IPS-18c (cell line): ENCODE data around the gene RAPSN.
"Not testable (repeated sequence)": the region's sequence is repeated elsewhere in the genome, so short reads cannot be mapped to it uniquely, and the experiment has no call there.

Source experiments
- H3K4me3 ChIP-seq: 2 replicates; pipeline ENCODE4 v1.7.0; 2013; ENCODE audit warnings: low read depth, mild to moderate bottlenecking, low read length, moderate library complexity; ENCODE audit not compliant: insufficient read depth
- H3K9me3 ChIP-seq: one replicate; pipeline ENCODE4 v1.6.1; 2013; ENCODE audit warnings: mild to moderate bottlenecking, low read length, moderate library complexity; ENCODE audit not compliant: control insufficient read depth, insufficient read depth

RAPSN gene

GRCh38 chr11:47469361-47470179, 20.6 kb upstream of the RAPSN start:
- Histone ChIP-seq H3K9me3 (no peaks in the 10 kb centered on the region), H3K4me3 (no peak overlapping the region)

- H3K4me3 ChIP-seq: no peak overlapping the region
- H3K9me3 ChIP-seq: no peaks in the 10 kb centered on the region
Measured at GRCh38 chr11:47468598-47469214, 19.8 kb upstream of the RAPSN start.

GRCh38 chr11:47467357-47467756, 18.4 kb upstream of the RAPSN start:
- Histone ChIP-seq H3K9me3 (no peaks in the 10 kb centered on the region), H3K4me3 (no peak overlapping the region)

GRCh38 chr11:47466701-47467250, 17.8 kb upstream of the RAPSN start:
- Histone ChIP-seq H3K9me3 (no peaks in the 10 kb centered on the region), H3K4me3 (no peak overlapping the region)

- Histone ChIP-seq H3K9me3 (no peaks in the 10 kb centered on the region), H3K4me3 (no peak overlapping the region)
Measured at GRCh38 chr11:47466201-47466600, 17.3 kb upstream of the RAPSN start.

GRCh38 chr11:47464483-47464882, 15.5 kb upstream of the RAPSN start:
- Histone ChIP-seq H3K9me3 (no peaks in the 10 kb centered on the region), H3K4me3 (no peak overlapping the region)

GRCh38 chr11:47461876-47462275, 12.9 kb upstream of the RAPSN start:
- Histone ChIP-seq H3K9me3 (no peaks in the 10 kb centered on the region), H3K4me3 (no peak overlapping the region)

- Histone ChIP-seq H3K9me3 (no peaks in the 10 kb centered on the region), H3K4me3 (no peak overlapping the region)
Measured at GRCh38 chr11:47460571-47461235, 11.8 kb upstream of the RAPSN start.

GRCh38 chr11:47454258-47454671, 5.3 kb upstream of the RAPSN start:
- not testable (repeated sequence) for H3K4me3 ChIP-seq, H3K9me3 ChIP-seq

- no peak overlapping the region for H3K4me3 ChIP-seq
- H3K9me3 ChIP-seq: no peaks in the 10 kb centered on the region
Measured at GRCh38 chr11:47453365-47453764, 4.4 kb upstream of the RAPSN start.

- no peak overlapping the region for H3K4me3 ChIP-seq
- no peaks in the 10 kb centered on the region for H3K9me3 ChIP-seq
Measured at GRCh38 chr11:47451990-47452389, 3.1 kb upstream of the RAPSN start.

GRCh38 chr11:47451436-47451835, 2.5 kb upstream of the RAPSN start:
- no peak overlapping the region for H3K4me3 ChIP-seq

GRCh38 chr11:47449541-47449940, 605 bp upstream of the RAPSN start:
- no peaks in the 10 kb centered on the region for H3K9me3 ChIP-seq
- H3K4me3 ChIP-seq: no peak overlapping the region

More at GRCh38 chr11:47451436-47451835, 2.5 kb upstream of the RAPSN start:
- H3K9me3 ChIP-seq: no peaks in the 10 kb centered on the region

GRCh38 chr11:47447906-47448305, 1.0 kb downstream of the RAPSN start:
- H3K9me3 ChIP-seq: no peaks in the 10 kb centered on the region
- H3K4me3 ChIP-seq: no peak overlapping the region

GRCh38 chr11:47446833-47447232, 2.1 kb downstream of the RAPSN start:
- no peaks in the 10 kb centered on the region for H3K9me3 ChIP-seq
- no peak overlapping the region for H3K4me3 ChIP-seq

GRCh38 chr11:47445840-47446239, 3.1 kb downstream of the RAPSN start:
- H3K4me3 ChIP-seq: no peak overlapping the region
- no peaks in the 10 kb centered on the region for H3K9me3 ChIP-seq

GRCh38 chr11:47443817-47444216, 5.1 kb downstream of the RAPSN start:
- Histone ChIP-seq H3K9me3 (no peaks in the 10 kb centered on the region), H3K4me3 (no peak overlapping the region)
